Gastroesophageal sphincter (tissue), 3 donors: ENCODE results near the gene PPP1R13B.

Source experiments
- CTCF ChIP-seq, 4 experiments: fragments of 200-600 bp in 2 of 4; fragments of 450-650 bp in 2 of 4; sonication (generic) in 1 of 4; IDR thresholded peaks; one replicate each; pipeline ENCODE4 v1.5.1; 2017 to 2019; ENCODE audit warnings: antibody characterized with exemption in 4 of 4, mild to moderate bottlenecking in 2 of 4, moderate library complexity in 2 of 4
- POLR2A ChIP-seq, 2 donors: fragments of 450-650 bp; IDR thresholded peaks; one replicate each; pipeline ENCODE4 v1.6.1; 2017; ENCODE audit warnings: antibody characterized with exemption in 2 of 2, mild to moderate bottlenecking in 2 of 2, moderate library complexity in 1 of 2
- POLR2AphosphoS5 ChIP-seq: sonication (generic); formaldehyde crosslinking; IDR thresholded peaks from one replicate; pipeline ENCODE4 v1.6.1; 2017; ENCODE audit warnings: antibody characterized with exemption

- TF ChIP-seq CTCF (IDR thresholded peaks at IDR 0.05) = no peak
- TF ChIP-seq POLR2A (IDR thresholded peaks at IDR 0.05) = no peak
- TF ChIP-seq POLR2AphosphoS5 = no peak
Measured at GRCh38 chr14:103723748-103724081, 123.7 kb downstream of the PPP1R13B start.
